GM12864 (cell line): ENCODE results near the gene ALOX12.
A peak's percentile ranks its signal among the peaks of the same experiment; 100 is the strongest.

Experiments
- DNase-seq: peaks from one replicate; pipeline ENCODE4 v3.0.0-alpha.2; 2011; ENCODE audit warnings: low read depth
- H3K4me3 ChIP-seq: 2 replicates; pipeline ENCODE4 v1.5.1; 2011; ENCODE audit warnings: mild to moderate bottlenecking, low read depth, low read length, control low read depth
- CTCF ChIP-seq: IDR thresholded peaks from 2 replicates; pipeline ENCODE4 v1.5.1; 2011; ENCODE audit warnings: low read depth, mild to moderate bottlenecking, moderate library complexity, low read length, control low read depth, inconsistent platforms; ENCODE audit errors: missing control alignments

Gene ALOX12

GRCh38 chr17:7011415-7011814, 15.6 kb downstream of the ALOX12 start:
- H3K4me3 ChIP-seq = peak overlapping the region; percentile 90
- no peak for TF ChIP-seq CTCF
- no peak for DNase-seq

- peak overlapping the region; percentile 90 for H3K4me3 ChIP-seq
- no peak for DNase-seq
- no peak for TF ChIP-seq CTCF
These were observed 16.0 kb downstream of the ALOX12 start for GRCh38 chr17:7011942-7012254.

- TF ChIP-seq CTCF = peak; percentile 64
- H3K4me3 ChIP-seq = peak overlapping the region; percentile 90
- peak; percentile 89 for DNase-seq
These were observed 18.6 kb downstream of the ALOX12 start for GRCh38 chr17:7014261-7014994.

DNA sequence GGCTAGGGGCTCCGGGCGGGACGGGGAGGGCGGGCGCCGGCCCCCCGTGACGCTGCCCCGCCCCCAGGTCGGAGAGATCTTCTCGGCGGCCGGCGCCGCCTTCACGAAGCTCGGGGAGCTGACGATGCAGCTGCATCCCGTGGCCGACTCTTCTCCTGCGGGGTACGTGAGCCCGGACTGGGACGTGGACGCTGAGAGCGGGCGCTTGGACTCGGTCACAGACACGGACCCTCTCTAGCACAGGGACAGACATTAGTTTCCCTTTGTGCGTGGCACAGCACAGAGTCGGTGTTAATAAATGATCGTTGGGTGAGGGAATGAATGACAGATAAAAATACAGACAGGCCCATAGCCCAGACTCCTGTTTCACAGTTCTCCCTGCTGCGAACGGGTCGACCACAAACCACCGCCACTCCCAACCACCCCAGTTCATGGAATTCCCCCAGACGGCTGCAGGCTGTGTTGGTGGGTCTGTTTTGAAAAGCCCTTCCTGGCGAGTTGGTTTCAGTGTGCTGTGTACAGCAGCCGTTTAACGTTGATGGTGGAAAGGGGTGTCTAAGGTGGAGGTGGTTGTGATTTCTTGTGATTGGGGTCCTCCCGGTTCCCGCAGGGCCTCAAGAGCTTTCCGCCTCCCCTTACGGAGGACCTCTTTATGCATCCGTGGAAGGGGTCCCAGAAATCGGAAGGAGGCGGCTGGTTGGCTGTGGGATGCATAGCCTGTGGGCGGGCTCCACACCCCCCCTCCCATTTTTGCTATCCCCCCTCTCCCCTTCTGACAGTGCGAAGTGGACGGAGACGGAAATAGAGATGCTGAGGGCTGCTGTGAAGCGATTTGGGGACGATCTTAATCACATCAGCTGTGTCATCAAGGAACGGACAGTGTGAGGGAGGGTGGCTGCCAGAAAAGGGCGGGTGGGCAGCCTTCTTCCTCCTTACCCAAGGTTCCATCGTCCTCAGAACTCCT, 19.4 kb downstream of the ALOX12 start:
- no peak for DNase-seq
- no peak for TF ChIP-seq CTCF
- H3K4me3 ChIP-seq = peak overlapping the region; percentile 90

- no peak for TF ChIP-seq CTCF
- DNase-seq = no peak
- H3K4me3 ChIP-seq = peak overlapping the region; percentile 90; the same call in 1 of the 2 replicates
These were observed 20.6 kb downstream of the ALOX12 start for GRCh38 chr17:7016418-7016817.

- H3K4me3 ChIP-seq = no peak overlapping the region
- no peak for TF ChIP-seq CTCF
- DNase-seq = no peak
These were observed 21.3 kb downstream of the ALOX12 start for GRCh38 chr17:7016886-7017826.
